Duodenal mucosa (tissue), 2 donors: ENCODE results near the gene TARDBP.
"Not testable (repeated sequence)": the region's sequence is repeated elsewhere in the genome, so short reads cannot be mapped to it uniquely, and the experiment has no call there.

Experiments
- H3K27ac ChIP-seq: one replicate; pipeline ENCODE4 v1.7.0; 2013; ENCODE audit warnings: low read depth, low read length
- H3K27me3 ChIP-seq, 2 donors: one replicate each; pipeline ENCODE4 v1.7.0; 2013; ENCODE audit warnings: low read length in 2 of 2, control low read depth in 1 of 2; ENCODE audit not compliant: insufficient read depth in 2 of 2, control insufficient read depth in 1 of 2
- H3K36me3 ChIP-seq, 2 donors: one replicate each; pipeline ENCODE4 v1.7.0; 2013; ENCODE audit warnings: low read length in 2 of 2, control low read depth in 1 of 2; ENCODE audit not compliant: insufficient read depth in 2 of 2, control insufficient read depth in 1 of 2
- H3K4me1 ChIP-seq, 2 donors: one replicate each; pipeline ENCODE4 v1.7.0; 2013; ENCODE audit warnings: low read length in 2 of 2, control low read depth in 1 of 2; ENCODE audit not compliant: insufficient read depth in 2 of 2, control insufficient read depth in 1 of 2
- H3K4me3 ChIP-seq, 2 donors: one replicate each; pipeline ENCODE4 v1.7.0; 2013; ENCODE audit warnings: low read length in 2 of 2, low read depth in 1 of 2
- H3K9ac ChIP-seq, 2 donors: one replicate each; pipeline ENCODE4 v1.7.0; 2013; ENCODE audit warnings: low read length in 2 of 2, low read depth in 1 of 2
- H3K9me3 ChIP-seq, 2 donors: one replicate each; pipeline ENCODE4 v1.7.0; 2013; ENCODE audit warnings: low read length in 2 of 2, control low read depth in 1 of 2; ENCODE audit not compliant: control insufficient read depth in 1 of 2

The TARDBP gene

DNA sequence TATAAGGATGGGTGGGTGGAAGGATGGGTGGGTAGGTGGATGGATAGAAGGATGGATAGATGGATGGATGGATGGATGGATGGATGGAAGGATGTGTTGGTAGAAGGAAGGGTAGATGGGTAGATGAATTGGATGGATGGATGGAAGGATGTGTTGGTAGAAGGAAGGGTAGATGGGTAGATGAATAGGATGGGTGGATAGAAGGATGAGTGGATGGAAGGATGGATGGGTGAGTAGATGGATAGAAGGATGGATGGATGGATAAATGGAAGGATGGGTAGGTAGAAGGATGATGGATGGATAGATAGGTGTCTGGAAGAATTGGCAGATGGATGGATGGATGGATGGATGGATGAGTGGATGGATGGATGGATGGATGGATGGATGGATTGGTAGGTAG is 28.6 kb downstream of the TARDBP start:
- Histone ChIP-seq H3K4me3 (no peak overlapping the region), H3K9me3 (no peaks in the 10 kb centered on the region), H3K27ac (no peak overlapping the region), H3K4me1 (no peaks in the 10 kb centered on the region), H3K36me3 (no peaks in the 10 kb centered on the region), H3K27me3 (no peaks in the 10 kb centered on the region), H3K9ac (no peak overlapping the region)

- no peaks in the 10 kb centered on the region for H3K4me1 ChIP-seq
- H3K36me3 ChIP-seq = no peaks in the 10 kb centered on the region
- H3K27ac ChIP-seq = no peak overlapping the region
- H3K9ac ChIP-seq = no peak overlapping the region
- H3K27me3 ChIP-seq = no peaks in the 10 kb centered on the region
- H3K9me3 ChIP-seq = no peaks in the 10 kb centered on the region
- no peak overlapping the region for H3K4me3 ChIP-seq
These were observed 29.6 kb downstream of the TARDBP start for GRCh38 chr1:11042065-11042464.

GRCh38 chr1:11042995-11043874 is 30.8 kb downstream of the TARDBP start:
- Histone ChIP-seq H3K4me3 (no peak overlapping the region), H3K4me1 (no peaks in the 10 kb centered on the region), H3K27ac (no peak overlapping the region), H3K36me3 (no peaks in the 10 kb centered on the region), H3K9ac (no peak overlapping the region), H3K9me3 (no peaks in the 10 kb centered on the region), H3K27me3 (no peaks in the 10 kb centered on the region)

- H3K4me1 ChIP-seq = no peaks in the 10 kb centered on the region
- no peak overlapping the region for H3K9ac ChIP-seq
- no peaks in the 10 kb centered on the region for H3K36me3 ChIP-seq
- H3K4me3 ChIP-seq = no peak overlapping the region
- H3K27me3 ChIP-seq = no peaks in the 10 kb centered on the region
- no peaks in the 10 kb centered on the region for H3K9me3 ChIP-seq
- no peak overlapping the region for H3K27ac ChIP-seq
These were observed 31.8 kb downstream of the TARDBP start for GRCh38 chr1:11044086-11044848.

DNA sequence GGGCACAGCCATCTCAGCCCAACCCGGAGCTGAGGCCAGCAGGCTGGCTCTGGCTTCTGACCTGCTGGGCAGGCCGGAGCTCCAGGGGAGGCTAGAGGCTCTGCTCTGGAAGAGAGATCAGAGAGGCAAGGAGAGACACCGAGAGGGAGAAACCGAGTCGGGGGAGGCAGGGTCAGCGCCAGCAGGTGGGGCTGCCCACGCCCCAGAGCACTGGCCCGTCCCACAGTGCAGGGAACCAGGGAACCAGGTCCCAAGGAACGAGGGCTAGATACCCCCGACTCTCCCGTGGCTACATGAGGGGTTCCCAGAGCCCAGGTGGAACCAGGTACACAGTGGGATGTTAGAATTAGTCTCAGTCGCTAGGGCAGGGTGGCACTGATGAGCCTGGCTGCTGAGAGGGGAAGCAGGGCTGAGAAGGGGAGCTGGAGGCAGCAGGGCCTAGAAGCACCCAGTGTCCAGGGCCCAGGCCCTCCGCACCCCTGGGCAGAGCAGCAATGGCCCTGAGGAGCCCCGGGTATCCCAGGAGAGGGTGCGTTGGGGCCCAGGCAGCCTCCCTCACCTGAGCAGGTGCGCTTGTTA is 32.5 kb downstream of the TARDBP start:
- Histone ChIP-seq H3K9ac (no peak overlapping the region), H3K4me3 (no peak overlapping the region), H3K27ac (no peak overlapping the region), H3K9me3 (no peaks in the 10 kb centered on the region), H3K27me3 (no peaks in the 10 kb centered on the region), H3K4me1 (no peaks in the 10 kb centered on the region), H3K36me3 (no peaks in the 10 kb centered on the region)

- Histone ChIP-seq H3K9ac (no peak overlapping the region), H3K27ac (no peak overlapping the region), H3K4me1 (no peaks in the 10 kb centered on the region), H3K27me3 (no peaks in the 10 kb centered on the region), H3K36me3 (no peaks in the 10 kb centered on the region), H3K9me3 (no peaks in the 10 kb centered on the region), H3K4me3 (no peak overlapping the region)
These were observed 33.2 kb downstream of the TARDBP start for GRCh38 chr1:11045428-11046269.

DNA sequence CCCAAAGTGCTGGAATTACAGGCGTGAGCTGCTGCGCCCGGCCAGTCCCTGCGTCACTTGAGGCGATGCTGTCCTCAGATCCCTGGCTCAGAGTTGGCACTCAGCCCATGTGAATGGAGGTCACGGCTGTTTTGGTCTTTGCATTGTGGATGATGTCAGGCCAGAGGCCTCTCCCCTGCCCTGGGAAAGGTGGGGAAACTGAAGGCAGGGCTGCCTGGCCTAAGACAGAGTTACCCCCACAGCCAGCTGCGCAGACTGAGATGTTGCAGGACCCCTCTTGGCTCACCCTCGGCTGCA is 33.8 kb downstream of the TARDBP start:
- no peak overlapping the region for H3K4me3 ChIP-seq
- H3K27me3 ChIP-seq = no peaks in the 10 kb centered on the region
- no peaks in the 10 kb centered on the region for H3K36me3 ChIP-seq
- H3K4me1 ChIP-seq = no peaks in the 10 kb centered on the region
- H3K9ac ChIP-seq = no peak overlapping the region
- H3K9me3 ChIP-seq = no peaks in the 10 kb centered on the region
- H3K27ac ChIP-seq = no peak overlapping the region

DNA sequence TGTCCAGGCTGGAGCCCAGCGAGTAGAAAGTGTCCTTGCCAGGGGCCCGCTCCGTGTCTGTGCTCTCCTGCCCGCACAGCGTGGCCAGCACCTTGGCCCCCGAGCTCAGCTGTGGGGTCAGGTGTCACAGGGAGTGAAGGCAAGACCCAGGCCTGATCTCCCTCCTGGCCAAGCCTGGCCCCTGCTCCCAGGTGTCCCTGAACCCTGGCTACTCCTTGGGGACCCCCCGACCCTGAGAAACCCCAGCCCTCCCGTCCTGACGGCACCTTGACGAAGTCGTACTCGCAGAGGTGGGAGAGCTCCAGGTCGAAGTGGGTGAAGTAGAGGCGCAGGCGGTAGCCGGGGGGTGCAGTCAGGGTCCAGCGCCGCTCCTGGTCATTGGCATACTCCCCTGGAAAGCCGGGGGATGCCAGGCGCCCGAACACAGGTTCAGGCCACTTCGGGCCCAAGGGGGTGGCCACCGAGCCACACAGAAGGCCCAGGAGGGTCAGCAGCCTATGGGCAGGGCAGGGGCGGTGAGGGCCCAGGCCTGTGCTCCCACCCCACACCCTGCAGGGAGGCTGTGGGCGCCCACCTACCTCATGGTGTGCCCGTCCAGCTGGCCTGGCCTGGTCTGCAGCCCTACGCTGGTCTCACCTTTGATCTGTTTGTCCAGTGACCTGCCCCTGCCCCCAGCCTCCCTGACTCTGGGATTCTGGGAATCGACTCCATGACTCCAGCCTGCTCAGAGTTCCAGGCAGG is 34.3 kb downstream of the TARDBP start, which contains the start of gene MASP2:
MASP2 (minus strand) TSS at position 615 of the 741 bp plus-strand sequence; CDS start at position 583, 32 bp downstream.
- H3K27me3 ChIP-seq = no peaks in the 10 kb centered on the region
- no peak within 1 kb of the TSS for H3K27ac ChIP-seq
- H3K36me3 ChIP-seq = no peaks in the 10 kb centered on the region
- H3K9me3 ChIP-seq = no peaks in the 10 kb centered on the region
- no peak within 1 kb of the TSS for H3K4me3 ChIP-seq
- H3K9ac ChIP-seq = no peak within 1 kb of the TSS
- H3K4me1 ChIP-seq = no peaks in the 10 kb centered on the region

DNA sequence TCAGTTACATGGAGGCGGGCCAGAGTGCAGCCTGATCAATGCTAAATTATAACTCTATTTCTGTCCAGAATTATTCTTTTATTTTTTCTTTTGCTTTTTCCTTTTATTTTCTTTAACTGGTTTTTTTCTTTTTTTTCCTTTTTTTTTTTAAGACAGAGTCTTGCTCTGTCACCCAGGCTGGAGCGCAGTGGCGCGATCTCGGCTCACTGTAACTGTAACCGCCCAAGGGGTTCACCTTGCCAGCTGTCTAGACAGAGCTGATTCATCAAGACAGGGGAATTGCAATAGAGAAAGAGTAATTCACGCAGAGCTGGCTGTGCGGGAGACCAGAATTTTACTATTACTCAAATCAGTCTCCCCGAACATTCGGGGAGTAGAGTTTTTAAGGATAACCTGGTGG is 38.7 kb downstream of the TARDBP start:
- not testable (repeated sequence) for H3K27me3 ChIP-seq, H3K9me3 ChIP-seq, H3K9ac ChIP-seq, H3K36me3 ChIP-seq, H3K27ac ChIP-seq, H3K4me1 ChIP-seq, H3K4me3 ChIP-seq
